Middle frontal gyrus (tissue), 1 donor: Measurements from ENCODE around the gene ESCO1.

Source experiments
- DNase-seq: peaks from one replicate; pipeline ENCODE4 v3.0.0-alpha.2; 2015; ENCODE audit warnings: low spot score; ENCODE audit errors: extremely low spot score

The ESCO1 gene

GRCh38 chr18:21584391-21584790, 16.1 kb downstream of the ESCO1 start:
- no peak for DNase-seq

DNA sequence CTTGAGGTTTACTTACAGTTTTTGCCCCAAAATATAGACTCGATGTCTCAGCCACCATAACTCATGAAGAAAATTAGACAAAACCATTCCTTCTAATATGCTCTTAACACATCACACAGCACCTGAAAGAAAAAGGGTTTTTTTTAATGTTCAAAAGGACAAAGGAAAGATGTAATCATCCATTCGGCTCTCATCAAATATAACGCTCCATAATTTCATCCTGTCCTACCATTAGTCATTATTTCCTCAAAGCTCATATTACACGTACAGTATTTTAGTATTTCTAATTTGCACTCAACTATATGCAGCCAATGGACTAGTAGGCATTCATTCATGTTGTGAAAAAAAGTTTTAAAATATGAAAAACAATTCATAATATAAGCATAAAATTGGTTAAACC, 24.8 kb downstream of the ESCO1 start:
- no peak for DNase-seq

DNA sequence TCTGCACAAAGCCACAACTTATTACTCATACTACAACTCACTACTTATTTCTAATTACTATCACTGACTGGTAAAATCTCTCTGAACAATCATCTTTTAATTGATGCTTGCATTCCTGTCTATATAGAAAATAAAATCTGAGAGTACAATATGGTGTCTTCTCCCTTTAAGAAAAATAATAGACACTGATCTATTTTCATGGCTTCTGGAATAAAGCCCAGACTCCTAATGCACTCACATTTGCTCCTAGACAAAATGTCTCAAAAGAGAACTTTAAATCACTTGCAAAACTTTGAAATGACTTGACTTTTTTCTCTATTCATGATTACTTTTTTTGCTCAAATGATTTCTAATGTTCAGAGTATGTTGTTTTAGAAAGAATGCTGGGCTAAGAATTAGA, 28.7 kb downstream of the ESCO1 start:
- no peak for DNase-seq

DNA sequence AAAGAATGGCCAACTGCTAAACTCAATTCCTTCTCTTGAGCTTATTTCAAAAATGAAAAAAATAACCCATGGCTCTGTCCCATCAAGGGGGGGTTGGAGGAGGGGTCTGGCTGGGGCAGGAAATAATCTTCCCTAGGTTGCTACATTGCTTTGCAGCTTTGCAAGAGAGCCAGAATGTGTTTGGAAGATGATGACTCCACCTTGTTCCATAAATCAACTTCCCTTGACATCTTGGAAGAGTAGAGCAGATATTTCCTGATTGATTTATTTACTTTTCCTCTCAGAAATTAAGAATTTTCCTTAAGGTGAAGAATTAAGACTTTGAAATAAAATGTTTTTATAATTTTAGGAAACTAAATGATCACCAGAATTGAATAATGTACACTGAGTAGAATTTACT, 41.3 kb downstream of the ESCO1 start:
- DNase-seq, result no peak

- DNase-seq, result no peak
These were observed 42.8 kb downstream of the ESCO1 start for GRCh38 chr18:21557607-21558253.

GRCh38 chr18:21550510-21550970, 50.0 kb downstream of the ESCO1 start:
- no peak for DNase-seq

DNA sequence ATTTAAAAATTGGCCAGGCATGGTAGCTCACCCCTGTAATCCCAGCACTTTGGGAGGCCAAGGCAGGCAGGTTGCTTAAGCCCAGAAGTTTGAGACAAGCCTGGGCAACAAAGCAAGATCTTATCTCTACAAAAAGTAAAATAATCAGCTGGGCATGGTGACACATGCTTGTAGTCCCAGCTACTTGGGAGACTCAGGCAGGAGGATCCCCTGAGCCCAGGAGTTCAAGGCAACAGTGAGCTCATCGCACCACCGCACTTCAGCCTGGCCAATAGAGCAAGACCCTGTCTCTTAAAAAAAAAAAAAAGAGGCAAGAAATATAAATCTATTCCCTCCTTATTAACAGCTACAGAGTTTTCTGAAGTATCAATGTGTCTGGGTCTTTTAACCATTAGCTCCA, 51.9 kb downstream of the ESCO1 start:
- no peak for DNase-seq

DNA sequence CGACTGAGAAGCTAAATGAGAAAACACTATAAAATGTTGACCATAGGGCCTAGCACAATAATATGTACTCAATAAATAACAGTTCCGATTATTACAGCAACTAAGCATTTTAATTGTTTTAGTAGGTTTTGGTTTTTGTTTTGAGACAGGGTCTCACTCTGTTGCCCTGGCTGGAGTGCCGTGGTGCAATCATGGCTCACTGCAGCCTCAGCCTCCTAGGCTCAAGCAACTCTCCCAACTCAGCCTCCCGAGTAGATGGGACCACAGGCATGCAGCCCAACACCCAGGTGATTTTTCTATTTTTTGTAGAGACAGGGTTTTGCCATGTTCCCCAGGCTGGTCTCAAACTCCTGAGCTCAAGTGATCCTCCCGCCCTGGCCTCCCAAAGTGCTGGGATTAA, 54.1 kb downstream of the ESCO1 start:
- no peak for DNase-seq

- DNase-seq, result no peak
These were observed 62.3 kb downstream of the ESCO1 start for GRCh38 chr18:21538230-21538629.

DNA sequence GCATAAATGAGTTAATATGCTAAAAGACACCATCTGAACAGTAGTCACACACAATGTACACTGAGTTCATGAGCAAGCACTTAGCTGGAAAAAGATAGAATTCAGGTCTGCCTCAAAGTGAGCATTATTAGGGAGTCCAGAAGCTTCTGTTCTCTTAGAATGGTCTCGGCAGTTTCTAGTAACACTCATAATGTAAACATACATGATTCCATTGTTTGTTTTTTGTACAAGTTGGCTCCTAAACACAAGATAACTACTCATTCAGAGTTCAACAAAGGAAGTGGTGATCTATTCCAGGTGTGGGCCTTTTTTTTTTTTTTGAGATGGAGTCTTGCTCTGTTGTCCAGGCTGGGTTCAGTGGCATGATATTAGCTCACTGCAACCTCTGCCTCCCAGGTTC, 66.2 kb downstream of the ESCO1 start:
- no peak for DNase-seq

GRCh38 chr18:21526463-21526862, 74.0 kb downstream of the ESCO1 start:
- no peak for DNase-seq

- DNase-seq, result no peak
These were observed 74.6 kb downstream of the ESCO1 start for GRCh38 chr18:21525916-21526315.

DNA sequence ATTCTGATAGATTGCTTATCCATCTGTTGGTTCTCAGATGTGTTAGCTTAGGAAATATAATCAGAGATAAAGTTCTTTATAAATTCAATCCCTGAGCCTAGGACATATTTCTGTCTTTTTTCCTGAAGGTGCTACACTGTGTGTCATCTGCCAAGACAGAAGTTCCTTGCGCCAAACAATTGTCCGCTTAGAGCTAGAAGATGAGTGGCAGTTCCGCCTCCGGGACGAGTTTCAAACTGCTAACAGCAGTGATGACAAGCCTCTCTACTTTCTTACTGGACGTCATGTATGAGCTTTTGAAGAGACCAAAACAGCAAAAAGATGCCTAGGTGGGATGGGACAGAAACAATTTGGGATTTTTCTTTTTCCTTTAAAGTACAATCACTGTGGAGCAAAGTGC, 78.0 kb downstream of the ESCO1 start:
- no peak for DNase-seq

GRCh38 chr18:21513741-21514140, 86.8 kb downstream of the ESCO1 start:
- no peak for DNase-seq

GRCh38 chr18:21513292-21513691, 87.2 kb downstream of the ESCO1 start:
- no peak for DNase-seq

- DNase-seq, result no peak
These were observed 91.4 kb downstream of the ESCO1 start for GRCh38 chr18:21509062-21509461.

- no peak for DNase-seq
These were observed 92.4 kb downstream of the ESCO1 start for GRCh38 chr18:21507913-21508701.

- no peak for DNase-seq
These were observed 97.8 kb downstream of the ESCO1 start for GRCh38 chr18:21502661-21503060.

- DNase-seq, result no peak
These were observed 100.5 kb downstream of the ESCO1 start for GRCh38 chr18:21499997-21500396.

- no peak for DNase-seq
These were observed 104.1 kb downstream of the ESCO1 start for GRCh38 chr18:21496277-21496835.

- no peak for DNase-seq
These were observed 109.8 kb downstream of the ESCO1 start for GRCh38 chr18:21490748-21491147.

DNA sequence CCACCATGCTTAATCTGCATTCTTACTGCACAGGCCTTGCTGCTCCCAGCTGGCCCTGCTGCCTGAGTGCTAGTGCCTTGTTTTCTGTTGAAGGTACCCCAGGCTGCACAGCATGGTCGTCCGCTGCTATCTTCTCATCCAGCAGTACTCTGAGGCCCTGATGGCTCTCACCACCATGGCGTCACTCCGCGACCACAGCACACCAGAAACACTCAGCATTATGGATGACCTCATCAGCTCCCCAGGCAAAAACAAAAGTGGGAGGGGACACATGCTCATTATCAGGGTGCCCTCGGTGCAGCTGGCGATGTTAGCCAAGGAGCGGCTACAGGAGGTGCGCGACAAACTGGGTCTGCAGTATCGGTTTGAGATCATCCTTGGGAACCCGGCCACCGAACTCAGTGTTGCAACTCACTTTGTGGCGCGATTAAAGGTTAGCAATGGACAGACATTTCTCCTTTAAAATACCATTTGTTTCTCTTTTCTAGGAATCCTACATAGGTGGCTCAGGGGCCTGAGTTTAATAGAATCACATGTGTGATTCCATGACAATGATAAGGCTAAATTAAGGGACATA, 110.5 kb downstream of the ESCO1 start:
- no peak for DNase-seq
